WTC11 (cell line): ENCODE measurements around the gene MAPK7. TPM values are rescaled to one million over a fixed set of nuclear protein-coding genes. Genes with fewer than 3 reads are reported as not detected.

Experiments used
- ATAC-seq: fragments of 200-7000 bp; cut with Tn5 transposase; 2 replicates; pipeline ENCODE4 v1.10.0; 2021; ENCODE audit warnings: mild to moderate bottlenecking, moderate library complexity
- CTCF ChIA-PET: fragments of 300-600 bp; sonication (Branson Sonifier 250); formaldehyde crosslinking; loops from one replicate; lab custom pipeline; 2021; ENCODE audit warnings: antibody characterized with exemption; lab: Charles Lee
- POLR2A ChIA-PET: fragments of 350-600 bp; sonication (Branson Sonifier 250); formaldehyde crosslinking; loops from one replicate; lab custom pipeline; 2021; ENCODE audit warnings: antibody characterized with exemption; lab: Charles Lee
- DNase-seq: peaks from one replicate; pipeline ENCODE4 v3.0.0; 2021; ENCODE audit warnings: low spot score
- H3K27ac Mint-ChIP-seq: 2 replicates; pipeline ENCODE4 v1.8.0; 2021; ENCODE audit warnings: mixed read lengths
- H3K27me3 Mint-ChIP-seq: 2 replicates; pipeline ENCODE4 v1.8.0; 2021; ENCODE audit warnings: low read depth, mild to moderate bottlenecking, moderate library complexity, mixed read lengths
- H3K36me3 Mint-ChIP-seq: 2 replicates; pipeline ENCODE4 v1.8.0; 2021; ENCODE audit warnings: mixed read lengths
- H3K4me1 Mint-ChIP-seq: 2 replicates; pipeline ENCODE4 v1.8.0; 2022; ENCODE audit warnings: mixed read lengths
- H3K4me3 Mint-ChIP-seq: 2 replicates; pipeline ENCODE4 v1.8.0; 2021; ENCODE audit warnings: mild to moderate bottlenecking, moderate library complexity, mixed read lengths
- H3K9me3 Mint-ChIP-seq: 2 replicates; pipeline ENCODE4 v1.8.0; 2021; ENCODE audit warnings: mixed read lengths
- CBFB ChIP-seq: sonication (generic); formaldehyde crosslinking; IDR thresholded peaks from 2 replicates; pipeline ENCODE4 v1.8.1; 2022; ENCODE audit warnings: mild to moderate bottlenecking, low read depth, missing genetic modification reagents
- E2F4 ChIP-seq: sonication (generic); formaldehyde crosslinking; IDR thresholded peaks from 2 replicates; pipeline ENCODE4 v1.8.1; 2022; ENCODE audit warnings: low read depth, mild to moderate bottlenecking, moderate library complexity, missing genetic modification reagents, borderline replicate concordance
- ELF4 ChIP-seq: sonication (generic); formaldehyde crosslinking; IDR thresholded peaks from 2 replicates; pipeline ENCODE4 v1.8.1; 2022; ENCODE audit warnings: low read depth, mild to moderate bottlenecking, moderate library complexity, missing genetic modification reagents
- ETV6 ChIP-seq: sonication (generic); formaldehyde crosslinking; IDR thresholded peaks from 2 replicates; pipeline ENCODE4 v1.8.1; 2022; ENCODE audit warnings: mild to moderate bottlenecking, missing genetic modification reagents
- FOXP1 ChIP-seq: sonication (generic); formaldehyde crosslinking; IDR thresholded peaks from 2 replicates; pipeline ENCODE4 v1.8.0; 2022; ENCODE audit warnings: missing genetic modification reagents, mild to moderate bottlenecking, moderate library complexity, borderline replicate concordance
- HMGA2 ChIP-seq: fragments of 250-450 bp; sonication (Bioruptor Pico); IDR thresholded peaks from 2 replicates; pipeline ENCODE4 v1.4.0; 2021; ENCODE audit warnings: mild to moderate bottlenecking, moderate library complexity
- NFE2L1 ChIP-seq: sonication (generic); formaldehyde crosslinking; IDR thresholded peaks from 2 replicates; pipeline ENCODE4 v1.8.1; 2023; ENCODE audit warnings: missing genetic modification reagents
- PRRX2 ChIP-seq: fragments of 250-450 bp; sonication (Bioruptor Pico); IDR thresholded peaks from 2 replicates; pipeline ENCODE4 v1.8.0; 2021; ENCODE audit warnings: mild to moderate bottlenecking
- RORB ChIP-seq: fragments of 250-450 bp; sonication (Bioruptor Pico); IDR thresholded peaks from 2 replicates; pipeline ENCODE4 v1.9.0; 2021; ENCODE audit warnings: mild to moderate bottlenecking
- SOX15 ChIP-seq: fragments of 250-450 bp; sonication (Bioruptor Pico); IDR thresholded peaks from 2 replicates; pipeline ENCODE4 v1.9.0; 2021; ENCODE audit warnings: mild to moderate bottlenecking
- SP1 ChIP-seq: sonication (generic); formaldehyde crosslinking; conservative IDR thresholded peaks from 2 replicates; pipeline ENCODE4 v1.8.1; 2022; ENCODE audit warnings: missing genetic modification reagents
- TEAD1 ChIP-seq: sonication (generic); formaldehyde crosslinking; IDR thresholded peaks from 2 replicates; pipeline ENCODE4 v1.8.0; 2022; ENCODE audit warnings: mild to moderate bottlenecking, missing genetic modification reagents
- USF1 ChIP-seq: sonication (generic); formaldehyde crosslinking; IDR thresholded peaks from 2 replicates; pipeline ENCODE4 v1.8.0; 2022; ENCODE audit warnings: mild to moderate bottlenecking, missing genetic modification reagents
- ZMAT4 ChIP-seq: fragments of 250-450 bp; sonication (Bioruptor Pico); IDR thresholded peaks from 2 replicates; pipeline ENCODE4 v1.9.0; 2021; ENCODE audit warnings: mild to moderate bottlenecking
- ZNF121 ChIP-seq: sonication (generic); formaldehyde crosslinking; IDR thresholded peaks from 2 replicates; pipeline ENCODE4 v1.8.0; 2023; ENCODE audit warnings: missing genetic modification reagents
- ZNF423 ChIP-seq: fragments of 250-450 bp; sonication (Bioruptor Pico); IDR thresholded peaks from 2 replicates; pipeline ENCODE4 v2.1.2; 2022; ENCODE audit warnings: mild to moderate bottlenecking, moderate library complexity
- ZSCAN18 ChIP-seq: fragments of 250-450 bp; sonication (Bioruptor Pico); IDR thresholded peaks from 2 replicates; pipeline ENCODE4 v2.1.2; 2022; ENCODE audit warnings: mild to moderate bottlenecking, moderate library complexity
- total RNA-seq: library from RNA; stranded (reverse); gene quantifications from 3 replicates; pipeline ENCODE4 v1.2.3, GENCODE V29; 2021
- TF ChIP-seq, protein P1 (sequence below): sonication (generic); formaldehyde crosslinking; IDR thresholded peaks from 2 replicates; pipeline ENCODE4 v1.8.1; 2023; ENCODE audit warnings: mild to moderate bottlenecking, missing genetic modification reagents, borderline replicate concordance
- TF ChIP-seq, protein P2 (sequence below): sonication (generic); formaldehyde crosslinking; IDR thresholded peaks from 2 replicates; pipeline ENCODE4 v1.8.0; 2023; ENCODE audit warnings: missing genetic modification reagents
- TF ChIP-seq, protein P3 (sequence below): sonication (generic); formaldehyde crosslinking; IDR thresholded peaks from 2 replicates; pipeline ENCODE4 v1.8.0; 2023; ENCODE audit warnings: missing genetic modification reagents, mild to moderate bottlenecking, borderline replicate concordance
- TF ChIP-seq, protein P4 (sequence below): sonication (generic); formaldehyde crosslinking; IDR thresholded peaks from 2 replicates; pipeline ENCODE4 v1.8.1; 2023; ENCODE audit warnings: mild to moderate bottlenecking, missing genetic modification reagents

MAPK7 gene
- total RNA-seq, 1 experiment from 2014 or later: 38.5 TPM

DNA sequence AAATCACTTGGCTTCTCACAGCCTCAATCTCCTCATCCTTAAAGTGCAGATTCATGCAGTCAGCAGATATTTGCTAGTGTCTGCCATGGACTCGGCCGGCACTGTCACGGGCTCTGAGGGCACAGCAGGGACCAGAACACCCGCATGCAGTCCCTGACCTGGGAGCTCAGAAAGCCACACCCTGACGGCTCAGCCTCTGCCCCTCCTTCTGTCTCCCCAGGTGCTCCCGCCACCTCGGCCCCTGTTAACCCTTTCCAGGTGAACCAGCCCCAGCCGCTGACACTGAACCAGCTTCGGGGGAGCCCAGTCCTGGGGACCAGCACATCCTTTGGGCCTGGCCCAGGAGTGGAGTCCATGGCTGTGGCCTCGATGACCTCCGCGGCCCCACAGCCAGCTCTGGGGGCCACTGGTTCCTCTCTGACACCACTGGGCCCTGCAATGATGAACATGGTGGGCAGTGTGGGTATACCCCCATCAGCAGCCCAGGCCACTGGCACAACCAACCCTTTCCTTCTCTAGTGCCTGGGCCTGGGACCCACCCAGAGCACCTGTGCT is 44.5 kb upstream of the MAPK7 start (continued):
- TF ChIP-seq ZMAT4 (CRISPR knock-in tag) (no peak), ZNF423 (no peak), USF1 (CRISPR knock-in tag) (no peak), NFE2L1 (no peak), SP1 (CRISPR knock-in tag) (no peak), RORB (no peak)
- TF ChIP-seq, protein P1, sequence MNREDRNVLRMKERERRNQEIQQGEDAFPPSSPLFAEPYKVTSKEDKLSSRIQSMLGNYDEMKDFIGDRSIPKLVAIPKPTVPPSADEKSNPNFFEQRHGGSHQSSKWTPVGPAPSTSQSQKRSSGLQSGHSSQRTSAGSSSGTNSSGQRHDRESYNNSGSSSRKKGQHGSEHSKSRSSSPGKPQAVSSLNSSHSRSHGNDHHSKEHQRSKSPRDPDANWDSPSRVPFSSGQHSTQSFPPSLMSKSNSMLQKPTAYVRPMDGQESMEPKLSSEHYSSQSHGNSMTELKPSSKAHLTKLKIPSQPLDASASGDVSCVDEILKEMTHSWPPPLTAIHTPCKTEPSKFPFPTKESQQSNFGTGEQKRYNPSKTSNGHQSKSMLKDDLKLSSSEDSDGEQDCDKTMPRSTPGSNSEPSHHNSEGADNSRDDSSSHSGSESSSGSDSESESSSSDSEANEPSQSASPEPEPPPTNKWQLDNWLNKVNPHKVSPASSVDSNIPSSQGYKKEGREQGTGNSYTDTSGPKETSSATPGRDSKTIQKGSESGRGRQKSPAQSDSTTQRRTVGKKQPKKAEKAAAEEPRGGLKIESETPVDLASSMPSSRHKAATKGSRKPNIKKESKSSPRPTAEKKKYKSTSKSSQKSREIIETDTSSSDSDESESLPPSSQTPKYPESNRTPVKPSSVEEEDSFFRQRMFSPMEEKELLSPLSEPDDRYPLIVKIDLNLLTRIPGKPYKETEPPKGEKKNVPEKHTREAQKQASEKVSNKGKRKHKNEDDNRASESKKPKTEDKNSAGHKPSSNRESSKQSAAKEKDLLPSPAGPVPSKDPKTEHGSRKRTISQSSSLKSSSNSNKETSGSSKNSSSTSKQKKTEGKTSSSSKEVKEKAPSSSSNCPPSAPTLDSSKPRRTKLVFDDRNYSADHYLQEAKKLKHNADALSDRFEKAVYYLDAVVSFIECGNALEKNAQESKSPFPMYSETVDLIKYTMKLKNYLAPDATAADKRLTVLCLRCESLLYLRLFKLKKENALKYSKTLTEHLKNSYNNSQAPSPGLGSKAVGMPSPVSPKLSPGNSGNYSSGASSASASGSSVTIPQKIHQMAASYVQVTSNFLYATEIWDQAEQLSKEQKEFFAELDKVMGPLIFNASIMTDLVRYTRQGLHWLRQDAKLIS (CRISPR knock-in tag): no peak
- TF ChIP-seq, protein P2, sequence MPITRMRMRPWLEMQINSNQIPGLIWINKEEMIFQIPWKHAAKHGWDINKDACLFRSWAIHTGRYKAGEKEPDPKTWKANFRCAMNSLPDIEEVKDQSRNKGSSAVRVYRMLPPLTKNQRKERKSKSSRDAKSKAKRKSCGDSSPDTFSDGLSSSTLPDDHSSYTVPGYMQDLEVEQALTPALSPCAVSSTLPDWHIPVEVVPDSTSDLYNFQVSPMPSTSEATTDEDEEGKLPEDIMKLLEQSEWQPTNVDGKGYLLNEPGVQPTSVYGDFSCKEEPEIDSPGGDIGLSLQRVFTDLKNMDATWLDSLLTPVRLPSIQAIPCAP (CRISPR knock-in tag): no peak
- TF ChIP-seq, all 79 proteins: peak for 0

DNA sequence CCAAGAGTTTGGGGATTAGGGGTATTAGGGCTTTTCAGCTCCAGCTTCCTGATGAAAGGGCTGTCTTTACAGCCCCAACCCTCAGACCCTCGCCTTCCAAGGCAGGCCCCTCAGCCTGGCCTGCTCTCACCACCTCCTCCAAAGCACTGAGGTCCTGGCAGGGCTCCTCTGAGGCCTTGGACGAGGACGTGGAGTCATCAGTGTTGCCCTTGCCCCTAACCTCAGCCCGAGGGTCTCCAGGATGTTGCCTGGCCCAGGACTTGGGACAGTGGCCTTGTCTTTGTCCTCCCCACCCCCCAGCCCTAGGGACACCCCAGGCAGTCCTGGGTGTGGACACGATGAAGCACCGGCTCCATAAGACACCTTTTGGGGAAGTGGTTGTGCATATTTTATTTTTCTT is 44.0 kb upstream of the MAPK7 start:
- Mint-ChIP-seq H3K4me3 (no peak overlapping the region), H3K27ac (no peak overlapping the region), H3K36me3 (peaks cover 8% of the 10 kb centered on the region; the same call in 1 of the 2 replicates), H3K27me3 (no peaks in the 10 kb centered on the region), H3K9me3 (no peaks in the 10 kb centered on the region), H3K4me1 (peaks cover 28% of the 10 kb centered on the region)
- ATAC-seq: no peak
- DNase-seq: no peak
- ChIA-PET CTCF (interaction anchor here (1.0 to 2.3 kb wide), 2 partner anchors 10 to 13 kb away, joined by 3 to 14 read pairs; no protein-coding TSS in a partner anchor), POLR2A (no interaction called here)
- no peak for TF ChIP-seq SOX15 (CRISPR knock-in tag)
- TF ChIP-seq E2F4 (CRISPR knock-in tag): no peak
- TF ChIP-seq HMGA2: no peak
- no peak for TF ChIP-seq CBFB (CRISPR knock-in tag)
- TF ChIP-seq USF1 (CRISPR knock-in tag): no peak
- no peak for TF ChIP-seq PRRX2 (CRISPR knock-in tag)
- TF ChIP-seq ELF4 (CRISPR knock-in tag): no peak
- TF ChIP-seq TEAD1: no peak
- TF ChIP-seq ZNF121 (CRISPR knock-in tag): no peak
- TF ChIP-seq, protein P3, sequence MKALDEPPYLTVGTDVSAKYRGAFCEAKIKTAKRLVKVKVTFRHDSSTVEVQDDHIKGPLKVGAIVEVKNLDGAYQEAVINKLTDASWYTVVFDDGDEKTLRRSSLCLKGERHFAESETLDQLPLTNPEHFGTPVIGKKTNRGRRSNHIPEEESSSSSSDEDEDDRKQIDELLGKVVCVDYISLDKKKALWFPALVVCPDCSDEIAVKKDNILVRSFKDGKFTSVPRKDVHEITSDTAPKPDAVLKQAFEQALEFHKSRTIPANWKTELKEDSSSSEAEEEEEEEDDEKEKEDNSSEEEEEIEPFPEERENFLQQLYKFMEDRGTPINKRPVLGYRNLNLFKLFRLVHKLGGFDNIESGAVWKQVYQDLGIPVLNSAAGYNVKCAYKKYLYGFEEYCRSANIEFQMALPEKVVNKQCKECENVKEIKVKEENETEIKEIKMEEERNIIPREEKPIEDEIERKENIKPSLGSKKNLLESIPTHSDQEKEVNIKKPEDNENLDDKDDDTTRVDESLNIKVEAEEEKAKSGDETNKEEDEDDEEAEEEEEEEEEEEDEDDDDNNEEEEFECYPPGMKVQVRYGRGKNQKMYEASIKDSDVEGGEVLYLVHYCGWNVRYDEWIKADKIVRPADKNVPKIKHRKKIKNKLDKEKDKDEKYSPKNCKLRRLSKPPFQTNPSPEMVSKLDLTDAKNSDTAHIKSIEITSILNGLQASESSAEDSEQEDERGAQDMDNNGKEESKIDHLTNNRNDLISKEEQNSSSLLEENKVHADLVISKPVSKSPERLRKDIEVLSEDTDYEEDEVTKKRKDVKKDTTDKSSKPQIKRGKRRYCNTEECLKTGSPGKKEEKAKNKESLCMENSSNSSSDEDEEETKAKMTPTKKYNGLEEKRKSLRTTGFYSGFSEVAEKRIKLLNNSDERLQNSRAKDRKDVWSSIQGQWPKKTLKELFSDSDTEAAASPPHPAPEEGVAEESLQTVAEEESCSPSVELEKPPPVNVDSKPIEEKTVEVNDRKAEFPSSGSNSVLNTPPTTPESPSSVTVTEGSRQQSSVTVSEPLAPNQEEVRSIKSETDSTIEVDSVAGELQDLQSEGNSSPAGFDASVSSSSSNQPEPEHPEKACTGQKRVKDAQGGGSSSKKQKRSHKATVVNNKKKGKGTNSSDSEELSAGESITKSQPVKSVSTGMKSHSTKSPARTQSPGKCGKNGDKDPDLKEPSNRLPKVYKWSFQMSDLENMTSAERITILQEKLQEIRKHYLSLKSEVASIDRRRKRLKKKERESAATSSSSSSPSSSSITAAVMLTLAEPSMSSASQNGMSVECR (CRISPR knock-in tag): no peak
- no peak for TF ChIP-seq ZSCAN18 (CRISPR knock-in tag)
- TF ChIP-seq, protein P4, sequence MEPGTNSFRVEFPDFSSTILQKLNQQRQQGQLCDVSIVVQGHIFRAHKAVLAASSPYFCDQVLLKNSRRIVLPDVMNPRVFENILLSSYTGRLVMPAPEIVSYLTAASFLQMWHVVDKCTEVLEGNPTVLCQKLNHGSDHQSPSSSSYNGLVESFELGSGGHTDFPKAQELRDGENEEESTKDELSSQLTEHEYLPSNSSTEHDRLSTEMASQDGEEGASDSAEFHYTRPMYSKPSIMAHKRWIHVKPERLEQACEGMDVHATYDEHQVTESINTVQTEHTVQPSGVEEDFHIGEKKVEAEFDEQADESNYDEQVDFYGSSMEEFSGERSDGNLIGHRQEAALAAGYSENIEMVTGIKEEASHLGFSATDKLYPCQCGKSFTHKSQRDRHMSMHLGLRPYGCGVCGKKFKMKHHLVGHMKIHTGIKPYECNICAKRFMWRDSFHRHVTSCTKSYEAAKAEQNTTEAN (CRISPR knock-in tag): no peak
- no peak for TF ChIP-seq FOXP1 (CRISPR knock-in tag)
- no peak for TF ChIP-seq ETV6
